Stimulated activated CD8-positive, alpha-beta memory T cell treated with anti-CD3 and anti-CD28 coated beads, Interleukin-4, amount 100 ng/mL, for 1 hour (primary cell): ENCODE data around the gene TMCO2.
"Not testable (repeated sequence)": the region's sequence is repeated elsewhere in the genome, so short reads cannot be mapped to it uniquely, and the experiment has no call there.

ENCODE experiments used
- DNase-seq, 2 donors: peaks; one replicate each; pipeline ENCODE4 v3.0.0-alpha.2; 2020; ENCODE audit warnings: low read depth in 2 of 2, low spot score in 1 of 2

The TMCO2 gene

DNA sequence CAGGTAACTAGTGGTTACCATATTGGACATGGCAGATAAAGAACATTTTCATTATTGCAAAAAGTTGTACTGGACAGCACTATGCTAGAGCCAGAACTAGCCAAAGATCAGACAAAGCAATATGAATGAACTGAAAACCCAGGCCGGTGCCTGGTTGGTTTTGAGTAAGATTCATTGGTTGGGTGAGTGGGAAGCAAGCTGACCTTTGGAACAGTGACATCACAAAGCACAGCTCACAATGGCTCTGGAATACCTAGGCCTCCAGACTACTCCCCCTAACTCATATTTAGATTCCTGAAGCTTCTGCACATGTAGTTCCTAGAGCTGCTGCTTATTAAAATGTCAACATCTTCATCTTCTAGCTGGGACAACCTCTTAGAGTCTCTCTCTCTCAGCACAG lies at the start of gene TMCO2:
Gene TMCO2 (plus strand): TSS at position 283 of the 400 bp plus-strand sequence. CDS start 57 bp downstream, at position 340.
- DNase-seq = no peak

- no peak for DNase-seq
Measured at GRCh38 chr1:40199126-40199525, 48.6 kb upstream of the TMCO2 start.

DNA sequence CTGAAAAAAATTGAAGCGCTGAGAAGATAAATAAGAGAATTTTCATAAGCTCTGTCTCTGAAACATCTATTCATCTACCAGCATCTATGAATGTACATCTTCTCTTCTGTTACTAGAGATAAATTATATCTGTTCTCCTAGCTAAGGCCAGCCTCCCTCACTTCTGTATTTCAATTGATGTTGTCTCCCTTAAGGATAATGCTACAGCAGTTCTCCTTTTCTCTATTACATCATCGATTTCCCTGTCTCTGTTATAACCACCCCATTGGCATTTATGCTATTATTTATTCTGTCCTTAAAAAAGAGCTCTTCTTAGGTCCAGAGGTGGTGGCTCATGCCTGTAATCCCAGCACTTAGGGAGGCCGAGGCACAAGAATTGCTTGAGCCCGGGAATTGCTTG lies 42.9 kb upstream of the TMCO2 start:
- no peak for DNase-seq

DNA sequence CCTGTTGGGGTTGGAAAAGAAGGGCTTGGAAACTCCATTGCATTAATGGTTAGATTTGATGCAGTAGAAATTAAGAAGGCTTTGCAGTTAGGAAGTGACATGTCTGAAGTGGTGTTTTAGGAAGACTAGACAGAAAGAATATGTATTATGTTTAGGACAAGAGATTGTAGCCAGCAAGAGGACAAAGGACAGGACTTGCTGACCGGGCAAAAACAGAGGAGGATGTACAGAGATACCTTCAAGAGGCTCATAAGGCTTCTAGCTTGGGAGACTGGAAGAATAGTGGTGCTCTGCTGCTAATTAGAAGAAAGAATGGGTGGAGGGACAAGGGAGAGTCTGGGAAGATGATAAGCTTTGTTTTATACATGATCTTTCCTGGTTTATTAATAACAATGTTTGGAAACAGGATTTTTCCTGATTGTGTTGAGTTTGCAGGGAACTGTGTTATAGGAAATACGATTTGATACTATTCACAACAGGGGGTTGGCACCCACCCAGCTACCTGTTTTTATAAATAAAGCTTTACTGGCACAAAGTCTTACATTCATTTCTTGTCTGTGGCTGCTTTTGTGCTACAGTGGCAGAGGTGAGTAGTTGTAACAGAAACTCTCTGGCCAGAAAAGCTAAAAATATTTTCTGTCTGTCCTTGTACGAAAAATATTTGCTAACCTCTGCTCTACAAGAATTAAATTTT lies 37.1 kb upstream of the TMCO2 start:
- DNase-seq = no peak

GRCh38 chr1:40218333-40218732 lies 29.4 kb upstream of the TMCO2 start:
- DNase-seq = no peak

DNA sequence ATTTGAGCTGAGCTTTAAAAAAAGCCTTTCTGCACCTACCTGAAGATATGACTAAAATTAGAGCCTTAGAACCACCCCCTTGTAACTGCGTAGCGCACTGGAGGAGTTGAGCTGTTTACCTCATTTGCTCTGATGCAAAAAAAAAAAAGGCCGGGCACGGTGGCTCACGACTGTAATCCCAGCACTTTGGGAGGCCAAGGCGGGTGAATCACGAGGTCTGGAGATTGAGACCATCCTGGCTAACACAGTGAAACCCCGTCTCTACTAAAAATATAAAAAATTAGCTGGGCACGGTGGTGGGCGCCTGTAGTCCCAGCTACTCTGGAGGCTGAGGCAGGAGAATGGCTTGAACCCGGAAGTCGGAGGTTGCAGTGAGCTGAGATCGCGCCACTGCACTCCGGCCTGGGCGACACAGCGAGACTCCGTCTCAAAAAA lies 26.2 kb upstream of the TMCO2 start:
- not testable (repeated sequence) for DNase-seq

- DNase-seq = no peak
Measured at GRCh38 chr1:40221977-40222772, 25.6 kb upstream of the TMCO2 start.

- no peak for DNase-seq
Measured at GRCh38 chr1:40224040-40224439, 23.7 kb upstream of the TMCO2 start.

GRCh38 chr1:40226192-40226591 lies 21.5 kb upstream of the TMCO2 start:
- no peak for DNase-seq

- DNase-seq = peak in 1 of 2 donors; percentile 17
Measured at GRCh38 chr1:40232444-40232843, 15.3 kb upstream of the TMCO2 start.

DNA sequence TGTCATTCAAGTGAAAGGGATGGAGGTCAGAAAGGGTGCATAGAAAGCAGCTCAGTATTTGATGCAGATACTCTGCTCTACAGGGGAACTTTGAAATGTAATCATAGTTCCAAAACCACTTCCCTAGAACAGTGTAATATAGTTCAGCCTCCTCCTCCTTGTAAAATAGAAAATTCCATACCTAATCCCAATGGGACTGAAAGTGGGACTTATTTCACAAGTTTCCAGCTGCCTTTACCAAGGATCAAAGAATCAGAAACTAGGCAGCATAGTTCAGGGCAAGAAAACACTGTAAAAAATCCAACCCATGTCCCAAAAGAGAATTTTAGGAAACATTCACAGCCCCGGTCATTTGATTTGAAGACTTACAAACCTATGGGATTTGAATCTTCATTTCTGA lies 8.1 kb upstream of the TMCO2 start:
- DNase-seq = no peak

- no peak for DNase-seq
Measured at GRCh38 chr1:40240390-40240789, 7.3 kb upstream of the TMCO2 start.

DNA sequence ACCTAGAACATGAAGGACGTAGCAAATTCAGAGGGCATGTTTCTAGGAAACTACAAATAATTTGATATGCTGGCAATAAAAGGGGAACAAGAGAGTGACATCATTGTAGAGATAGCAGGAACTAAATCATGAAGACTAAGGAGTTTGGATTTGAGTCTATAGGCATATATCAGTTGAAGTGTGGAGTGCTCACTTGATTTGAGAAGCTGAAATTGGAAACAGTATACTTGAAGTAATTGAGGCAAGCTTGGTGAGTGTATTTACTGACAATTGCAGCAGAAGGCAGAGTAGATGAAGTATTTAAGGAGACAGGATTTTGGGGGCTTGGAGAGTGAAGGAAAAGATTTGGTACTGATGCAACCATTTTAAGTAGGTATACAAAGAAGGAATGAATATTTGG lies 6.4 kb upstream of the TMCO2 start:
- DNase-seq = no peak

DNA sequence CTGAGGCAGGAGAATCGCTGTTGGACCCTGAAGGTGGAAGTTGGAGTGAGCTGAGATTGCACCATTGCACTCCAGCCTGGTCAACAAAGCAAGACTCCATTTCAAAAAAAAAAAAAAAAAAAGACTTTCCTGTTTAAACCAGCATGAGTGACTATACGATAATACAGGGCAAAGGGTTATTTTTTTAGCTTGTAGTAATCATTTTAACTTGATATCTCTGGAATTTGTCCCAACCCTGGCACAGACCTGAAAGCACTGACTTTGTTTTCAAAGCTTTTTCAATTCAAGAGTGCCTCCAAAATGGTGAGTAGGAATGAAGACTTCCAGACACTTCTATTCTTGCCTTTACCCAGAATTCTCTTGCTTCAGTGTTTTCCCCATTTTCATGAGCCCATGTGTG lies 4.4 kb upstream of the TMCO2 start:
- DNase-seq = no peak

DNA sequence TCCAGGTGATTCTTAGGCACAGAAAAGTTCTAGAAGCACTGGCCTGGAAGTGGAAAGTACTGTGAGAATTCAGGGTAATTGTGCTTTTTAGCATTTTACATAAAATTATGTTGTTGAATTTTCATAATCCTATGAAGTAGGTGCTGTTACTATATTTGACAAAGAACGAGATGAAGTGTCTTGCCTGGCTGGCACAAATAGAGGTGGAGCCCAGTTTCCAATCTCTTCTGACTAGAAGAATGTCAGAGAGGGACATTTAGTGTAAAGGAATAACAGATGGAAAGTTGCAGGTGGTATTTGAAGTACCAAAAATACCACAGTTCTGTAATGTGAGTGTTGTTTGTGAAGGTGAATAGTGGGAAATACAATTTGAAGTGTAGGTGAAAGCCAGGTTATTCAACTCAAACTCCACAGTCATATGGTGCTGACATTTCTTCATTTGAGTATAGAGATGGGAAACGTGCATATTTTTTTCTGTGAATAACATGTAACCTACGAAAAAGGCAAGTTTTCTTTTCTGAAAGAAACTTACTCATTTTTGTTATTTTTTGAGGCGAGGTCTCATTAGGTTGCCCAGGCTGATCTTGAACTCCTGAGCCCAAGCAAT lies 3.5 kb upstream of the TMCO2 start:
- no peak for DNase-seq

GRCh38 chr1:40245686-40246085 lies 2.1 kb upstream of the TMCO2 start:
- DNase-seq = no peak

DNA sequence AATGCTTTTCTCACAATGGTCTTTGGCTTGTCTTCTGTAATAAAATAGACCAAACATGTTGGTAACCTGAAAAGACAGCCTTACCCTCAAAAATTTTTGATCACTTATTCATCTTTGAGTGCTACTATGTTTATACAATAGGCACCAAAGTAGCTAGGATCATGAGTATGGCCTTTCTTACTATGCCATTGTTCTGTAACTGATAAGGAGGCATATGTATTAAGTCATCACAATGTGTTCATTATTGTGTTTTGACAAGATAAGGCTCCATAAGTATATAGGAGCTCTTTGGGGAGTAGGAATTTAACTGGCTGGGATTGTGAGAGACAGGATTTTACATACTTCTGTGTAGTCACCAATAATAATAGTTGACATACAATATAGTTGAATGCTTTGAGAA lies 675 bp downstream of the TMCO2 start:
- DNase-seq = no peak

DNA sequence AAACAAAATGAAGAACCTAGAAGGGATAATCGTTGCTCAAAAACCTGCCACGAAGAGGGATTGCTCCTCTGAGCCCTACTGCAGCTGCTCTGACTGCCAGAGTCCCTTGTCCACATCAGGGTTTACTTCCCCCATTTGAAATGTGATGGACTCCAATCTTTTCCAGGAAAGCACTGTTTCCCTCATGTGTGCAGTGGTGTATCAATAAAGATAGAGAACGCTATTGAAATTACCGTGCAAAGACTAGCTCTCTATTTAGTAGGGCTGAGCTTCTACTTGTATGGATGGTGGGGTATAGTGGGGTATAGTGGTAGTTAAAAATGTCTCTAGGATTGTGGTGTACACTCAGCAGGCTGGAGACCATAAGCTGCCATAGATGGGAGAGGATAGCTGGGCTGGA lies 3.7 kb downstream of the TMCO2 start:
- no peak for DNase-seq

DNA sequence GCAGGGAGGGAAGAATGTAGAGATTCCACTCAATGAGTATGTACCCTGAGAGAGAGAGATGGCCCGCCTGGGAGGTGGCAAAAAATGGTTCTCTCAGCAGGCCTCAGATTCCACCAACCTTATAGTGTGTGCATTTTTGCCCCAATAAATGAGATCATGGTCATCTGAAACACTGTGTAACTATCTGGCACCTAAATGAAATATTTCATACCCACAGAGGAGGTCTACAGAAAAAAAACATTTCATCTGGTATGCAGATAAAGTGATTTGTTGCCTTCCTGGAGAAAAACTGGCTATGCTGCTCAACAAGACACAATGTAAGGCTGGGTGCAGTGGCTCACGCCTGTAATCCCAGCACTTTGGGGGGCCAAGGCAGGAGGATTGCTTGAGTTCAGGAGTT lies 4.9 kb downstream of the TMCO2 start:
- no peak for DNase-seq

DNA sequence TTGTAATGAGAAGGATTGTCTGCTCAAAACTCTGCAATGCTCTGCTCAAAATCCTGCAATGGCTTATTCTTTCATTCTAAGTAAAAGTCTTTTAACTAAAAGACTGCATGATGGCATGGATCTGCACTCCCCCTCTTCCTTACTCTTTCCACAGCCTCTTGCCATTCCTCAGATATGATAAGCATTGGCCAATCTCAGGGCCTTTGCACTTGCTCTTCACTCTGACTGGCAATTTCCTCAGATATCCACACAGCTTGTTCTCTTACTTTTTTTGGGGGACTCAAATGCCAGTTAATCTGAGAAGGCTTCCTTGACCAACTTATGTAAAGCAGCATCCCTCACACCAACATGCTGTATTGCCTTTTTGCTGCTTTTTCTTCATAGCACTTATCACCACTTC lies 7.5 kb downstream of the TMCO2 start:
- DNase-seq = no peak

DNA sequence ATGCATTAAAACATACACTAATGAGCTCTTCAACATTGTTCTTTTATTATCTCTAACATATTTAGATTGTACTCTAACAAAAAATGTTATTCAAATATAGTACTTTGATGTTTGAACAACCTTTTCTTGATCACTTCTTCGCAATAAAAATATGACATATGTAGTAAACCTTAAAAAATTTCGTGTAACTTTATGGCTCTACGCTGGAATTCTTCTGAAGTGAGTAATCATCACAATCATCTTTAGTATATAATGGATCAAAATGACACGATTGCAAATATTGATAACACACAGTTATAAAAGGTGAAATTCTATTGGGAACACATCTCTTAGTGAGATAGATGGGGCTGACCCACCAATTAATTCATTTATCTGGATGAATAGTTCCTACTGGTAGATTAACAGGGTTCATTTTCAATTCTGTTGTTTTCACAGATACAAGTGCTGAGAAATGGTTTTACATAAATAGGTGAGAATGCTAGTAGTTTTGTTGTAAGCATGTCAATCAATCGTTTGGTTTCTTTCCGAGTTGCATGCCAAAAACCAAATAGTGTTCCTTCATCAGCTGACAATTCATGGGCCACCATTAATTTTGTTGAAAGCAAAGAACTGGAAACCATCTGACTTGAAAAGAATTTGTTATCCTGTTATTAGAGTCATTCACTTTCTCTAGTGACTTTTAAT lies 8.8 kb downstream of the TMCO2 start:
- no peak for DNase-seq

DNA sequence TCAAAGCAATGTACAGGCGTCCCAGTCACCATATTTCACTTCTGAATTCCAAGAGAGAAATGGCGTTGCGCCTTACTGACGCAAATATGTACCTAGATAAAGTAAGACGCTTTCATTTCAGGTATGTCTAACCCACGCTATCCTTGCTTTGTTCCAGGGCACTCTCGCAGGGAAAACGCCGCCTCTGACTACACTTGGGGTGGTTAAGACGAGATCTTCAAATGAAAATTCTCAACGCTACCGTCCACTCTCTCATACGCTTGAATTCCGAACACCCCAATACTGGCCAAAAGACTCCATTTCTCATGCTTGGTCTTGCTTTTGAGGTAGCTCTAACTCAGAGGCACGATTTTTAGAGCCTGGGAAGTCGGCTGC lies 9.6 kb downstream of the TMCO2 start:
- no peak for DNase-seq
